GM19468 (cell line): Measurements from ENCODE around the gene CD248.
"Not testable (repeated sequence)": the region's sequence is repeated elsewhere in the genome, so short reads cannot be mapped to it uniquely, and the experiment has no call there.

Experiments used
- ATAC-seq: cut with Tn5 transposase; IDR thresholded peaks from one replicate; pipeline ENCODE4 v1.9.1; 2021; ENCODE audit warnings: mild to moderate bottlenecking, moderate library complexity, moderate number of reproducible peaks; ENCODE audit not compliant: unreplicated experiment; ENCODE audit errors: extremely low read depth

Gene CD248, protein sequence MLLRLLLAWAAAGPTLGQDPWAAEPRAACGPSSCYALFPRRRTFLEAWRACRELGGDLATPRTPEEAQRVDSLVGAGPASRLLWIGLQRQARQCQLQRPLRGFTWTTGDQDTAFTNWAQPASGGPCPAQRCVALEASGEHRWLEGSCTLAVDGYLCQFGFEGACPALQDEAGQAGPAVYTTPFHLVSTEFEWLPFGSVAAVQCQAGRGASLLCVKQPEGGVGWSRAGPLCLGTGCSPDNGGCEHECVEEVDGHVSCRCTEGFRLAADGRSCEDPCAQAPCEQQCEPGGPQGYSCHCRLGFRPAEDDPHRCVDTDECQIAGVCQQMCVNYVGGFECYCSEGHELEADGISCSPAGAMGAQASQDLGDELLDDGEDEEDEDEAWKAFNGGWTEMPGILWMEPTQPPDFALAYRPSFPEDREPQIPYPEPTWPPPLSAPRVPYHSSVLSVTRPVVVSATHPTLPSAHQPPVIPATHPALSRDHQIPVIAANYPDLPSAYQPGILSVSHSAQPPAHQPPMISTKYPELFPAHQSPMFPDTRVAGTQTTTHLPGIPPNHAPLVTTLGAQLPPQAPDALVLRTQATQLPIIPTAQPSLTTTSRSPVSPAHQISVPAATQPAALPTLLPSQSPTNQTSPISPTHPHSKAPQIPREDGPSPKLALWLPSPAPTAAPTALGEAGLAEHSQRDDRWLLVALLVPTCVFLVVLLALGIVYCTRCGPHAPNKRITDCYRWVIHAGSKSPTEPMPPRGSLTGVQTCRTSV

DNA sequence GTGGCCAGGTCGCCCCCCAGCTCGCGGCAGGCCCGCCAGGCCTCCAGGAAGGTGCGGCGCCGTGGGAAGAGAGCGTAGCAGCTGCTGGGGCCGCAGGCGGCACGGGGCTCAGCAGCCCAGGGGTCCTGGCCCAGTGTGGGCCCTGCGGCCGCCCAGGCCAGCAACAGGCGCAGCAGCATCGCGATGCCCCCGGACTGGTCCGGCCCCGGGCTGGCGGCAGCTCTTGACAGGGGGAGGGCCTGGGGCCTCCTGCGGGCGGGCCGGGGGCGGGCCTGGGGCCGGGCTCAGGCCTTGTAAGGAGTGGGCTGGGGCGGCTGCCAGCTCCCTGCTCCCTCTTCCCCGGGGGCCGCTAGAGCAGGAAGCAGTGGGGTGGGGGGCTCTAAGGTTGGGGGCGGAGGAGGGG lies at the start of gene CD248:
TSS of gene CD248 (minus strand) at position 196 of the 403 bp plus-strand sequence. CDS start at position 179, 17 bp downstream.
- no peak for ATAC-seq

DNA sequence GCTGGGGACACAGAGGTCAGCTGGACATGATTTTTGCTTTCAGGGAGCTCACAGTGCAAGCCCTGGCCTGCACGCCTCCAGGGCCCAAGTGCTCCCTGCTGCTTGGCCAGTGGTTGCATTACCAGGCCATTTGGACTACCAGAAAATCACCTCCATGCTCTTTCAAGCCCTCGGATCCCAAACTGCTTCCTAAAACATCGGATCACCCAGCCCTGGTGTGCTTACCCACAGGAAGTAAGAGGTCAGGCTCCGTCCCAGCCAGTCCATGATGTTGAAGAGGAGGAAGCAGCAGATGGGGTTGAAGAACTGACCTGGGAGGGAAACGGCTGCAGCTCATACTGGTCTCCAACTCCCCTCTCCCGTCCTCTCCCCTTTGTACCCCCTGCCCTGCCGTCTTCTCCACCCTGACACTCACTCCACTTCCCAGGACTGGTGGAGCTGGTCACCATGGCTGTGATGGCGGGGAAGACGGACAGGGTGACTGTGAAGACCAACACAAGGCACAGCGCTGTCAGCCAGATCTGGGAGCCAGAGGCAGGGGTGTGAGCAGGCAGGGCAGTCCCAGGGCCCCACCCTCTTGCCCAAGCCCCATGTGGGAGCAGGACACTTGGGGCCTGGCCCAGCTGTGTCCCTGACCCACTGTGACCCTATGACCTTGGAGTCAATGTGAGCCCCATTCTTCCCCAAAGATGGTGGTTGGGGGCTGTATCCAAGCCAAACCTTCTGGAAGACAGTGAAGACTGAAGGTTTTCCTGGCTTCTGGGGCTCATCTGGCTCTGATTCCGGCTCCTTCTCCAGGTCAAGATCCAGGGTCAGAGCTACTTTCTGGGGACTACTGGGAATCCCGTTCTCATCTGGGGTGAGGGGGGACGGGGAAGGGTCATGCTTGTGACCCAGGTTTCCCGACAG lies 49.1 kb upstream of the CD248 start:
- ATAC-seq = no peak

DNA sequence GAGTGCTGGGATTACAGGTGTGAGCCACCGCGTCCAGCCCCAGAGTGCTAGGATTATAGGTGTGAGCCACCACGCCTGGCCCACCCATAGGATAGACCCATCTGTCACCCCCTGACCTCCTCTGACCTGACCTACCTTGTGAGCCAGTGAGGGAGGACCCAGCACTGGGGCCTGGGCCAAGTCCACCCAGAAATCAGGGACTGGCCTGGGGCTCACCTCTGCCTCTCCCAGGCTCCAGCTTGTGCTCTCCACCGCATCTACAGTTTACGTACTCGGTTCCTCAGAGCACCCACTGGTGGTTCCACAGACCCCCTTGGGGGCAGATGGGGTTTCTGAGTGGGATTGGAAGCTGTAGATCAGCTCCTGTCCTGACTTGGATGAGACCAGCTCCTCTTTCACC lies 48.3 kb upstream of the CD248 start:
- no peak for ATAC-seq

DNA sequence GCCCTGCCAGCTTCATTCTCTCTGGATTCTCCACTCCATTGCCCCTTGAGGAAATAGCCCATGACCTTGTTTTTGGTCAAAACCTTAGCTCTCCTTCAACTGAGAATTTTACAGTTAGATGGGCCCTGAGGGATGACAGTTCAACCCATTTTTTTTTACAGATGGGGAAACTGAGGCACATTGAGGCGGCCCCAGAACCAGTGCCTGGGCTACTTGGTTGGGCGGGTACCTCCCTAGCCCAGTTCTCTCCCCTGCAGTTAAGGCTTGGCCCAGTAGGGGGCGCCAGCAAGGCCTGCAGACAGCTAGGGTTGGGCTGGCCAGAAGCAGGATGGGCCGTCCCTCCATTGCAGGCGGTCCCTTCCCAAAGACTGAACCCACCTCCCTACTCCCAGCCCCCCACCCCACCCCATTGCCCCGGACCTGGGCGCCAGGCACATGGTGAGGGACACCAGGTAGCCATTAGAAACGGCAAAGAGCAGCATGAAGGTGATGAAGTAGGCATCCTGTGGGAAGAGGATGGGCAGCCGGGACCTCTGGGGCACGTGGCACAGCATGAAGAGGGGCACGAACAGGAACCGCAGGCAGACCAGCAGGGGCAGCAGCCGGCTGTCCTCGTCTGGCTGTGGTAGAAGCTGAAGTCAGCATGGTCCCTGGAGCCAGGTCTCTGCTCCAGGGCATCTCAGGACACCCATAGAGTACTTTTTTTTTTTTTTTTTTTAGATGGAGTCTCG lies 47.1 kb upstream of the CD248 start:
- ATAC-seq = no peak

DNA sequence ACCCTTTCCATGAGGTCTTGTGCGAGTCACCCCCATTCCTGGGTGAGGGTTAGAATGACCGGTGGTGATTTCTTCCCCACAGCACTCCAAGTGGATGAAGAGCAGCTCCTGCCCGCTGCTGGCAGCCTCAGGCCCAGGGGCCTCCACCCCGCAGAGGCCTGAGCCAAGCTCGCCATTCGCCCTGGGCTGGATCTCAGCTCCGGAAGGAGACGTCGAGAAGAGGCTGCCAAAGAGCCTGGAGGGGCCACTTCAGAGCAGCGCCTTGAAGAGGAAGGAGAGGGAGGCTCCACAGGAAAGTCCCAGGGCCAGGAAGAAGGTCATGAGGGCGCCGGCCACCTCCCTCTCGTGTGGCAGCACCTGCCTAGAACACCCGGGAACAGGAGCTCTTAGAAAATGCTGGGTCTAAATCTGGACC lies 46.4 kb upstream of the CD248 start:
- no peak for ATAC-seq

DNA sequence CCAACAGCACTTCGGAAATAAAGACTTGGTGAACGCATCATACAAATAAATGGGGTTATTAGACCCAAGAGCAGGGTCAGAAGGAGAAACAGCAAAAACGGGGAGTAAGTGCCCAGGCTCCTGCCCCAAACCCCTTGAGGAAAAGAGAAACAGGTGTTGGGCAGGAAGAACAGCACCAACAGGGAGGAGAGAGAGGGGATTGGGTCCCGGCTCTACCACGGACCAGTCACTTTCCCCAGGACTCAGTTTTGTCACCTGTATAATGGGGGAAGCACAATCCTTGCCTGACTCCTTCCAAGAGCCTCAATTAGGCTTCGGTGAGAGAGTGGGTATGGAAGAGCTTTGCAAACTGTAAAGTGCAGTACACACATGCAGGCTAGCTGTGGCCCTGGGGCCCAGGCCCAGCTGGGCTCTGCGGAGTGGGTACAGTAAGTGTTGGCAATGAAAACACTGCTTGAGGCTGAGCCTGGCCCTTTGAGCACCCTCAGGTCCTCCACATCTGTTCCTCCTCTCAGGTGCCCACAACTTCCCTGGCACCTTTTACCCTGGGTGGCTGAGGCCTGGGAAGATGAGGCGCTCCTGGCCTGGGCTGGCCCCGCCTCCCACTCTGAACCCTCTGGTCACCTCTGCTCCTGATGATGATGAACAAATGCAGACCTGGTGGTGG lies 45.8 kb upstream of the CD248 start:
- ATAC-seq = no peak

DNA sequence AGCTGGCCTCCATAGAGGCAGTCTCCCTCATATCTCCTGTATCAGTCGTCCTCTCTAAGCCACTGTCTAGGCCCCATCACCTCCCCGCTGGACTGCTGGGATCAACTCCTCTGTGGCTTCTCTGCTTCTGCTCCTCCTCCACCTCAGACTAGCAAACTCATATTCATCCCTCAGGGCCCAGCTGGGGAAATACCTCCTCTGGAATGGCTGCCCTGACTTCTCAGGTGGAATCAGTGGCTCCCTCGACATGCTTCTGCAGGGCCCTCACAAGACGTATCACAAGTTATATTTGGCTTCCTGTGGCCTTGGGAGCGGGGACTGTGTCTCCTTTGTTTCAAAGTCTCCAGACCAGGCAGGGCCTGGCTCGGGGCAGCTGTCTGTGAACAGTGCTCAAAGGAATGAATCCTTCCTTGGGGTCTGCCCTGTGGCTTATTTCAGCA lies 44.7 kb upstream of the CD248 start:
- ATAC-seq = no peak

DNA sequence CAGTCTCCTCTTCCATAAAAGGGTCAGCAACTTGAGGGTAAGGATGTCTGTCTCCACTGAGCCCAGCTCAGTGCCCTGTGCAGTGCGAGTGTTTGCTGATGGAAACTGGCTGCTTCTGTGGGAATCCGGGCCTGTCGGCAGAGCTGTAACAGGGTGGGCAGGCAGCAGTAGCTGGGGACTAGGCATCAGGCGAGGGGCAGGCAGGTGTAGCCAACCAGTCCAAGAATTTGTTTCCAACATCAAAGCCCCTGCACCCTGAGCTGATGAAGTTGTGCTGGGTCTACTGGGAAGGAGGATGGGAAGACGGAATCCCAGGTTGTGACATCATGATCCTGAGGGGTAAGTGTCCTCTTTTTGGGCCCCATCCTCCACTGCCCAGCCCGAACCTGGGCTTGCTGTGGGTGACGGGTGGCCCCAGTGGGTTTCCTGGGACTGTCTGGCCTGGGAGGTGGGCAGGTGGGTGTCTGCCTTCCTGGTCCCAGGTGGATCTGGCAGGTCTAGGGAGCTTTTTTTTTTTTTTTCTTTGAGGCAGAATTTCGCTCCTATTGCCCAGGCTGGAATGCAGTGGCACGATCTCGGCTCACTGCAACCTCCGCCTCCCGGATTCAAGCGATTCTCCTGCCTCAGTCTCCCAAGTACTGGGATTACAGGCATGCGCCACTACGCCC lies 43.7 kb upstream of the CD248 start:
- ATAC-seq = no peak

DNA sequence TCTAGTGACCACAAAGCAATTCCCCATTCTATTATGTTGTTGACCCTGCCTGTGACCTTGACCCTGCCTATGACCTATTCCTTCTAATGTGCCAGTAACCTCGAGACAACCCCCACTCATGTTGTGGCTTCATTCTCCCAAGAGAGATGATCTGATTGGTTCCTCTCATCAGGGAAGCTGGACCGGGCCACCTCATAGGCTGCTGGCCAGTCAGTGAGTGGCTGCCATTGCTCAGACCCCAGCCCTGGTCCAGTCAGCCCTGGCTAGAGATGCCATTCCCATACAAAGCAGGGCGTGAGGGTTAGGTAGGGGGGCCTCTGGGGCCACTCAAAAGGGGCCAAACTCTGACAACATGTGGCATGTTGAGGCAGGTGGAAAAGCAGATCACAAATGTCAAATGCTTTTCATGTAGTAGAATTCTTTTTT lies 42.8 kb upstream of the CD248 start:
- no peak for ATAC-seq

DNA sequence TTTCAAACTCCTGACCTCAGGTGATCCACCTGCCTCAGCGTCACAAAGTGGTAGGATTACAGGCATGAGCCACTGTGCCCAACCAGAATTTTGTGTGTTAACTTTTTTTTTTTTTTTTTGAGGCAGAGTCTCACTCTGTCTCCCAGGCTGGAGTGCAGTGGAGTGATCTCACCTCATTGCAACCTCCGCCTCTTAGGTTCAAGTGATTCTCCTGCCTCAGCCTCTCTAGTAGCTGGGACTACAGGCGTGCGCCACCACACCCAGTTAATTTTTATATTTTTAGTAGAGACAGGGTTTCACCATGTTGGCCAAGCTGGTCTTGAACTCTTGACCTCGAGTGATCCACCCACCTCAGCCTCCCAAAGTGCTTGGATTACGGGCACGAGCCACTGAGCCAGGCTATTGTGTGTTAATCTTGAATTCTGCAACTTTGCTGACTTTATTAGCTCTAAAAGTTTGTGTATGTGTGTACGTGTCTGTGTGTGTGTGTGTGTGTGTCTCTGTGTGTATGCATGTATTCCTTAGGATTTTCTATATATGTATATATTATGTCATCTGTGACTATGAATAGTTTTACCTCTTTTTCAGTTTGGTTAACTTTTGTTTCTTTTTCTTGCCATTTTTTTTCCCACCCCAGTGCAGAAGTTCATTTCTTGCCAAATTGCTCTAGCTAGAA lies 33.9 kb upstream of the CD248 start:
- not testable (repeated sequence) for ATAC-seq

DNA sequence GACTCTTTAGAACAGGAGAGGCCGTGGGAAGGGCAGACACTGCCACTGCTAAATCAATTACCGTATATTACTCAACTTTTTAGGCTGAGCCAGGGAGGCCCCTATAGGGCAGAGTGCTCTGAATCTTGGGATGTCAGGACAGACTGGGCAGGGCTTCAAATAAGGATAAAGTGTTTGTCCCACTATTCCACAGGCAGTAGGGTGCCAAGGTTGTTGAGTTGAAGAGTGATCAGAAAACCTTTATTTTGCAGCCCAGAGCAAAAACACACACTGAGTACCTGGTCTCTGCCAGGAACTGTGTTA lies 32.2 kb upstream of the CD248 start:
- ATAC-seq = no peak

DNA sequence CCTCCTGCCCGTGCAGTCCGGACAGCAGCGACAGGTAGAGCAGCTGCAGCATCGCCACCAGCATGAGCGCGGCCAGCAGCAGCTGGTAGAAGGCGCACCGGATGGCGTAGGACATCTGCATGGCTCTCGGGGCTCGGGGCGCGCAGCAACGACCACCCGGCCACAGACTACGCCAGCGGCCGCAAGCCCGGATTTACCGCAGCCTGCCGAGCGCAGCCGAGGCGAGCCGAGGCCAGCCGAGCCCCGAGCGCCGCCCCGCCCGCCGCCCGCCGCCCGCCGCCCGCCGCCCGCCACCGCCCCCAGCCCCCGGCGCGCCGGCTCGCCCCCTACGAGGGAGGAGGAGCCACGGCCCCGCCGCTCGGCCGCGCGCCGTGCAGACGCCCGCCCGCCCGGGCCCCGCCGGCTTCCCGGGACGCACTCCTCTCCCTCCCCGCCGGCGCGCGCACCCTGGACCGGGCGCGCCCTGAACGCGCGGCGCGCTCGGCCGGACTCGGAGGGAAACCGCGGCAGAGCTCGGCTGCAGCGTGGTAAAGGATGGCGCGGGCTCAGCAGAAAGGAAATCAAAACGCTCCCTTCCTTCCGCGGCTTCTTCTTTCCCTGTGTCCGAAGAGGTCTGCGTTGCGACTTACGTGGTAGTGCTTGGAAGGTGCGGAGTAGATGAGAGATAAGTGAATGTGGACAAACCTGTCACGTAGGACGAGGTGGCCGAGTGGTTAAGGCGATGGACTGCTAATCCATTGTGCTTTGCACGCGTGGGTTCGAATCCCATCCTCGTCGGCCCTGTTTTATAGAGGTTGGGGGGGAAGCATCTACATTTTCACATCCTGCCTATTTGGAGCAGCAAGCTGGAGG lies 30.8 kb upstream of the CD248 start, which contains the start of gene B4GAT1:
TSS of gene B4GAT1 (minus strand) at position 205 of the 852 bp plus-strand sequence. CDS start at position 121, 84 bp downstream.
- no peak for ATAC-seq

DNA sequence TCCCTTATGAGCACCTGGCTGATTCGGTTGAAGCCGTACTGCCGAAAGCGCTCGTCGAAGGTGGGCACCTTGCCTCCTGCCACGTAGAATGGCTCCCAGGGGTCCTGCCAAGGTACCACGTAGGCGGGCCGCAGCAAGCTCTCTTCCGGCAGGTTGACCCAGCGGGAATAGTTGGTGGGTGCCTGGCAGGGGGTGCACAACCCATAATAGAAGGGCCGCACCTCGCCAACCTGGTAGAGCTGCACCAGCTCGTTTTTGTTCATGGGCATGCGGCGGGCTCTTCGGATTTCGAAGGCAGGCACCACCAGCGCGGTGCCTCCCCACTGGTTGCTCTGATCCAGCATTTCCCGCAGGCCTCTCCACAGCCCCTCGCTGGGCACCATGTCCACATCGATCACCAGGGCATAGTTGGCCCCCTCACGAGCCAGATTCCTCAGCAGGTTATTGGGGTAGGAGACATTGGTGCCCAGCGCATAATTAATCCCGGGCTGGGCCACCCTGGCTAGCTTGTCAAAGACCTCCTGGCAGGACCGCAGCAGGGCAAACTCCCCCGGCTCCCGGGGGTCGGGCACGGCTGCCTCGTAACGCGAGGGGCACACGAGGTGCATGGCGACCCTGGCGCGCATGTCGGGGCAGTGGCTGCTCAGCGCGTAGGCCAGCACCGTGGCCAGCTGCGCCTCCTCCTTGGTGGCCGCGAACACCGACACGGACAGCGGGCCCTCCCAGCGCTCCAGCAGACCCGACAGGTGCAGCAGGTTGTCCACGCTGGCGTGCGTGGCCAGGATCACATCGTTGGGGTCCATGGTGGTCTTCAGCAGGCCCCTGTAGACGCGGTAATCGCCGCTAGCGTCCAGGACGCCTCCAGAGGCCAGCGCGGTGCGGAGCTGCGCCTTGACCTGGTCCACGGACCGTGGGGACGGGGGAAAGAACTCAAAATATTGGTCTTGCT lies 29.9 kb upstream of the CD248 start:
- ATAC-seq = no peak

DNA sequence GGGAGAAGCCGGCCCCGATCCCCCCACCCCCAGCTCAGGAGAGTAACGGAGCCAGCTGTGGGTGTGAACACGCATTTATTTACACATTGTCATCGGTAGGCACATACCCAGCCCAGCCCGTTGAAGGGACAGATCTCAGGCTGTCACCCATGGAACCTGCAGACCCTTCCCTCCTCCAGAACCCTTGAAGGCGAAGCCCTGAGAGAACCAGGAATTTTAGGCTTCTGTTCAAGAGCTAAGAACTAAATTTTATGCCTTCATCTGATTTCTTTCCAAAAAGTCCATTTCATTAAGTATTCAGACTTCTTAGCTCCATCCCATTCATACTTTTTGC lies 28.4 kb upstream of the CD248 start:
- no peak for ATAC-seq

DNA sequence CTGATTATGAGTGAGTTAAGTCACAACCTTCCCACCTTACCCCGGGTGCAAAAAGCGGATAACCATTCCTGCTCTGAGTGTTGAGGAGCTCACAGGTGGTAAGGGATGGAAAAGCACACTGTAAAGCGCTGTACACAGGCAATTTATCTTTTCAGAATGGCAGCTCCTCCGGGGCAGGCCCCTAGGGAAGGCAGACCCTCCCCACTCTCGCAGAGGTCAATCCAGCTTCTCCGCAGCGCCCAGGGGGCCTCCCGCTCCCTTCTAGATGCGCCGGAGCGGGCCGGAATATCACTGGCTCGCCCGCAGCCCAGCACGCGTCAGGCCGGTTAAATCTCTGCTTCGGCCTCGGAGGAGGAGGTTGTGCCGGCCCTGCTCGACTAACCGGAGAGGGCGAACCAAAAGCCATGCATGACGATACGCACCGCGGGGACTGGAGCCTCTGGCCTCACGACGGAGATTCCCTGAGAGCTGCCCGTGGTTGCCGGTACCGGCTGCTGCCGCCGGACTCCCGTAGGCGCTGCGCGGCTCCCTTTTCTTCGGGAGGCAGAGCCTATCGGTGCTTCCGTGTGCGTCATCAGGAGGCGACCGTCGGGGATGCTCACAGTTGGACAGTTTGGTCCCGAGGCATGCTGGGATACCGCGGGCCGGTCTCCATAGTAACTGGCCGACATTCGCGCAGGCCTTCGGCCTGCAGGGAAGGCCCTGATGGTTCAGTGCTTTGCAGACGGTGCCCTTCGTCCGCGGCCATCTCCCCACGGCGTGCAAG lies 27.9 kb upstream of the CD248 start, which contains the start of gene BRMS1:
TSS of gene BRMS1 (minus strand) at position 555 of the 766 bp plus-strand sequence. CDS start 2,870 bp downstream, outside the sequence.
- peak; percentile 48 for ATAC-seq
